OCI-LY3 (cell line): ENCODE results near the gene PGP.

ENCODE experiments used
- H2AFZ ChIP-seq: fragments of 200-600, 300-600 bp; shearing (Covaris generic); 2 replicates; pipeline ENCODE4 v1.6.0; 2014; ENCODE audit warnings: antibody characterized with exemption, low read depth, low read length
- H3K27ac ChIP-seq: fragments of 200-600, 300-600 bp; sonication (generic); 2 replicates; pipeline ENCODE4 v1.5.1; 2014; ENCODE audit warnings: mild to moderate bottlenecking, low read length, moderate library complexity, mixed read lengths
- H3K27me3 ChIP-seq: fragments of 200-600, 300-600 bp; sonication (generic); 2 replicates; pipeline ENCODE4 v1.6.1; 2014; ENCODE audit warnings: low read depth, low read length, mixed read lengths
- H3K36me3 ChIP-seq: fragments of 200-600, 300-600 bp; sonication (generic); replicated peaks from 2 replicates; pipeline ENCODE3; 2014; ENCODE audit warnings: low read depth, low read length, mixed read lengths
- H3K4me1 ChIP-seq: fragments of 300-600, 200-600 bp; sonication (generic); 2 replicates; pipeline ENCODE4 v1.6.1; 2014; ENCODE audit warnings: low read length, mixed read lengths
- H3K4me2 ChIP-seq: fragments of 200-600, 300-600 bp; sonication (generic); 2 replicates; pipeline ENCODE4 v1.6.1; 2014; ENCODE audit warnings: low read length, mixed read lengths
- H3K4me3 ChIP-seq: fragments of 300-600, 200-600 bp; sonication (generic); 2 replicates; pipeline ENCODE4 v1.5.1; 2014; ENCODE audit warnings: antibody characterized with exemption, mild to moderate bottlenecking, low read length, moderate library complexity
- H3K79me2 ChIP-seq: fragments of 300-600, 200-600 bp; shearing (Covaris generic); 2 replicates; pipeline ENCODE4 v1.6.1; 2014; ENCODE audit warnings: mild to moderate bottlenecking, low read length, mixed read lengths
- H3K9ac ChIP-seq: fragments of 300-600, 200-600 bp; shearing (Covaris generic); 2 replicates; pipeline ENCODE4 v1.6.0; 2014; ENCODE audit warnings: mild to moderate bottlenecking, low read length, moderate library complexity
- H3K9me3 ChIP-seq: fragments of 200-600, 300-600 bp; shearing (Covaris generic); 2 replicates; pipeline ENCODE4 v1.6.1; 2014; ENCODE audit warnings: low read length, mixed read lengths; ENCODE audit not compliant: insufficient read depth
- H4K20me1 ChIP-seq: fragments of 200-600, 300-600 bp; sonication (generic); 2 replicates; pipeline ENCODE4 v1.6.1; 2016; ENCODE audit warnings: low read length, mixed read lengths; ENCODE audit not compliant: insufficient read depth
- EZH2phosphoT487 ChIP-seq: fragments of 200-600 bp; shearing (Covaris generic); IDR thresholded peaks from 2 replicates; pipeline ENCODE4 v1.6.1; 2018; ENCODE audit warnings: antibody characterized with exemption, mixed run types, low read depth
- TF ChIP-seq, protein P1 (sequence below): fragments of 200-600, 300-600 bp; sonication (generic); IDR thresholded peaks from 2 replicates; pipeline ENCODE4 v1.5.1; 2014; ENCODE audit warnings: antibody characterized with exemption, low read length, low read depth

Gene PGP

DNA sequence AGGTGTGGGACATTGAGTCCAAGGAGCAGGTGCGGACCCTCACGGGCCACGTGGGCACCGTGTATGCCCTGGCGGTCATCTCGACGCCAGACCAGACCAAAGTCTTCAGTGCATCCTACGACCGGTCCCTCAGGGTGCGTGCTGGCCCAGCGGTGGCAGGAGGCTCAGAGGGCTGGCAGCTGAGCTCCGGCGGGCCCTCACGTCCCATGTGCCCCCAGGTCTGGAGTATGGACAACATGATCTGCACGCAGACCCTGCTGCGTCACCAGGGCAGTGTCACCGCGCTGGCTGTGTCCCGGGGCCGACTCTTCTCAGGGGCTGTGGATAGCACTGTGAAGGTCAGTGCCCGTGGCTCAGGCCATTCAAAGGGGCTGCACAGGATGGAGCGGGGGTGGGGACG is 38.6 kb downstream of the PGP start:
- Histone ChIP-seq H4K20me1 (no peaks in the 10 kb centered on the region), H3K4me2 (no peak overlapping the region), H3K36me3 (peaks cover 17% of the 10 kb centered on the region), H3K79me2 (no peaks in the 10 kb centered on the region), H3K4me3 (no peak overlapping the region), H3K9ac (no peak overlapping the region), H3K27me3 (no peaks in the 10 kb centered on the region), H3K27ac (no peak overlapping the region), H2AFZ (no peak overlapping the region), H3K9me3 (no peaks in the 10 kb centered on the region), H3K4me1 (no peaks in the 10 kb centered on the region)
- TF ChIP-seq, protein P1, sequence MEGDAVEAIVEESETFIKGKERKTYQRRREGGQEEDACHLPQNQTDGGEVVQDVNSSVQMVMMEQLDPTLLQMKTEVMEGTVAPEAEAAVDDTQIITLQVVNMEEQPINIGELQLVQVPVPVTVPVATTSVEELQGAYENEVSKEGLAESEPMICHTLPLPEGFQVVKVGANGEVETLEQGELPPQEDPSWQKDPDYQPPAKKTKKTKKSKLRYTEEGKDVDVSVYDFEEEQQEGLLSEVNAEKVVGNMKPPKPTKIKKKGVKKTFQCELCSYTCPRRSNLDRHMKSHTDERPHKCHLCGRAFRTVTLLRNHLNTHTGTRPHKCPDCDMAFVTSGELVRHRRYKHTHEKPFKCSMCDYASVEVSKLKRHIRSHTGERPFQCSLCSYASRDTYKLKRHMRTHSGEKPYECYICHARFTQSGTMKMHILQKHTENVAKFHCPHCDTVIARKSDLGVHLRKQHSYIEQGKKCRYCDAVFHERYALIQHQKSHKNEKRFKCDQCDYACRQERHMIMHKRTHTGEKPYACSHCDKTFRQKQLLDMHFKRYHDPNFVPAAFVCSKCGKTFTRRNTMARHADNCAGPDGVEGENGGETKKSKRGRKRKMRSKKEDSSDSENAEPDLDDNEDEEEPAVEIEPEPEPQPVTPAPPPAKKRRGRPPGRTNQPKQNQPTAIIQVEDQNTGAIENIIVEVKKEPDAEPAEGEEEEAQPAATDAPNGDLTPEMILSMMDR, result no peak
- no peak for TF ChIP-seq EZH2phosphoT487

DNA sequence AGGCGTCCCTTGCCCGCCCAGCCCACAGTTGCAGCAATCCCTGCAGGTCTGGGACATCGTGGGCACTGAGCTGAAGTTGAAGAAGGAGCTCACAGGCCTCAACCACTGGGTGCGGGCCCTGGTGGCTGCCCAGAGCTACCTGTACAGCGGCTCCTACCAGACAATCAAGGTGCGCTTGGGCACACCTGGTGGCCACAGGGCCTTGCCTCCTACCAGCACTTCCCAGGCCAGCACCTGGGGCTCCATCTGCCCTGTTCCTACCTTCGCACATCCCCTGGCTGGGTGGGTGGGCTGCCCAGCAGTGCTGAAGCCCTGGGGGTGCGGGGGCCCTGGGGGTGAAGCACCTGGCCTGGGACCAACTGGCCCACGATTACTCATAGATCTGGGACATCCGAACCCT is 39.2 kb downstream of the PGP start:
- Histone ChIP-seq H3K27me3 (no peaks in the 10 kb centered on the region), H2AFZ (no peak overlapping the region), H3K4me1 (no peaks in the 10 kb centered on the region), H3K9me3 (no peaks in the 10 kb centered on the region), H3K79me2 (no peaks in the 10 kb centered on the region), H3K9ac (no peak overlapping the region), H3K4me2 (no peak overlapping the region), H3K27ac (no peak overlapping the region), H3K36me3 (peaks cover 17% of the 10 kb centered on the region), H4K20me1 (no peaks in the 10 kb centered on the region), H3K4me3 (no peak overlapping the region)
- no peak for TF ChIP-seq EZH2phosphoT487
- TF ChIP-seq, protein P1, result no peak

DNA sequence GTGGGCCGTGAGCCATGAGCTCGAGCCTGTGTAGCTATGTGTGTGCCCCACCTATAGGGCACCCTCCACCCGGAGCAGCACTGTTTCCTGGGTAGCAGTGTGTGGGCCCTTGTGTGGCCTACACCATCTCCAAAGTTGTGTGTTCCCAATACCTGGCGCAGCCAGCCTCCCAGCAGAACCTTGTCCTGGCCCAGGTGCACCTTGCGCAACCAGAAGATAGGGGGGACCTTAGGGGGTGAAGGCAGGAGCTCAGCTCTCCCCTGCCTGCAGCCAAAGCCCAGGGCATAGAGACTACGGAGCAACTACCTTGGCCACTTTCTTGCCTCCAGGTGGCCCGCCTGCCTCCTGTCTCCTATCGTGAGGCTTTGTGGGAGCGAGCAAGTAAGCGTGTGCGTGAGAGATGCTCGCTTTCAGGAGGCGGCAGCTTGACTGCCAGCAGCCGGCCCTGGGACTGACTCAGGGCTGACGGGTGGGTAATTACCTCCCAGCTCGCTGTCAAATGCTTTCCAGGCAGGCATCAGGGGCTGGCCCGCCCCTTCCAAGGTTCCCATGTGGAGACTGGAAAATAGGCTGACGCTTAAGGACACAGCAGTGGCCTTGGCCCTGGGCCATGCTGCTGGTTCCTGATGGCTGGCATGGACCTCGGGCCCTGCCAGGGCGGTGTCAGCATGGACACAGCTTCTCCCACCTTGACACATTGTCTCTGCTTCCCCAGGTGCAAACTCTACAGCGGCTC is 40.1 kb downstream of the PGP start:
- H4K20me1 ChIP-seq, result no peaks in the 10 kb centered on the region
- H3K9me3 ChIP-seq, result no peaks in the 10 kb centered on the region

DNA sequence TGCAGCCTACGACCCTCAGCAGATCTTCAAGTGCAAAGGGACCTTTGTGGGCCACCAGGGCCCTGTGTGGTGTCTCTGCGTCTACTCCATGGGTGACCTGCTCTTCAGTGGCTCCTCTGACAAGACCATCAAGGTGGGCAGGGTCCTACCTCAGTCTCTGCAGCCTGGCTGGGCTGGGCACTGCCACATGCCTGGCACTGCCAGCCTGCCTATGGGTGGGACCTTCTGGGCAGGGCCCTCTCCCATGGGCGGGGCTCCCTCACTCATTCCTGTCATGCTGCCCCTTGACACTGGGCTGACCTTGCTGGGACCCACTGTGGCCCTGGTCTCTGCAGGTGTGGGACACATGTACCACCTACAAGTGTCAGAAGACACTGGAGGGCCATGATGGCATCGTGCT is 40.7 kb downstream of the PGP start:
- no peaks in the 10 kb centered on the region for H3K4me1 ChIP-seq
- H3K27ac ChIP-seq, result no peak overlapping the region
- no peak for TF ChIP-seq EZH2phosphoT487
- TF ChIP-seq, protein P1, result no peak
- H3K36me3 ChIP-seq, result peaks cover 17% of the 10 kb centered on the region
- no peak overlapping the region for H3K4me2 ChIP-seq
- no peaks in the 10 kb centered on the region for H3K9me3 ChIP-seq
- no peaks in the 10 kb centered on the region for H3K27me3 ChIP-seq
- H4K20me1 ChIP-seq, result no peaks in the 10 kb centered on the region
- no peaks in the 10 kb centered on the region for H3K79me2 ChIP-seq
- no peak overlapping the region for H3K9ac ChIP-seq
- no peak overlapping the region for H2AFZ ChIP-seq
- H3K4me3 ChIP-seq, result no peak overlapping the region

More for the DNA sequence above, 40.1 kb downstream of the PGP start:
- TF ChIP-seq, protein P1, result no peak
- no peak for TF ChIP-seq EZH2phosphoT487
- Histone ChIP-seq H3K27me3 (no peaks in the 10 kb centered on the region), H3K79me2 (no peaks in the 10 kb centered on the region), H3K9ac (no peak overlapping the region), H3K4me3 (no peak overlapping the region), H3K4me1 (no peaks in the 10 kb centered on the region), H3K4me2 (no peak overlapping the region), H2AFZ (no peak overlapping the region), H3K36me3 (peaks cover 17% of the 10 kb centered on the region), H3K27ac (no peak overlapping the region)
